ENCODE data around the gene TRIB2. TPM values are rescaled to one million over a fixed set of nuclear protein-coding genes. Genes with fewer than 3 reads are reported as not detected.

The TRIB2 gene
- total and polyA plus RNA-seq, 12 donors: 26.7 to 57.2 (median 36.5) TPM

DNA sequence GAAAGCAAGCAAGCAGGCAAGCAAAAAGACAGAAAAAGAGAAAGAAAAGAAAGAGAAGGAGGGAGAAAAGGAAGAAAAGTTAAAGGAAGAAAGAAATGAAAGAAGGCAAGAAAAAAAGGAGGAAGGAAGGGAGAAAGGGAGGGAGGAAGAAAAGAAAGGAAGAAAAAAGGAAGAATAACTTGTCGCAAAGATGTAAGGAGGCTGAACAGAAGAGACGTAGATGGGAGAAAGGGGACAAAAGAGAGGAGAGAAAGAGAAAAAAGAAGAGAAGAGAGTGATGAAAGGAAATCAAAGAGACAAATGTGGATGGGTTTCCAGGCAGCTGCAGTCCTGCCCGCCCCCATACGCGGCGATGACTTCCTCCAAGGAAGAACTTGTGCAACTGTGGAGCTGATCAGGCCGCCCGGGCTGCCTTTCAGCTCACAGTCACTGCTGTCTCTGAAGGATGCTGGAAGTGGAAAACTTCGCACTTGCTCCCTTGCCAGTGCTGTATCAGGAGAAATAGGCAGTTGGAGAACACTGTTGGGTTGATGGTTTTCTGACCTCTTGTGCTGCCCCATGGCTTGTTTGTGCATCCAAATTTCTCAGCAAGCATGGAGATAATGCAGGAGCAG lies 52.9 kb downstream of the TRIB2 start:
- TF ChIP-seq, protein P1, sequence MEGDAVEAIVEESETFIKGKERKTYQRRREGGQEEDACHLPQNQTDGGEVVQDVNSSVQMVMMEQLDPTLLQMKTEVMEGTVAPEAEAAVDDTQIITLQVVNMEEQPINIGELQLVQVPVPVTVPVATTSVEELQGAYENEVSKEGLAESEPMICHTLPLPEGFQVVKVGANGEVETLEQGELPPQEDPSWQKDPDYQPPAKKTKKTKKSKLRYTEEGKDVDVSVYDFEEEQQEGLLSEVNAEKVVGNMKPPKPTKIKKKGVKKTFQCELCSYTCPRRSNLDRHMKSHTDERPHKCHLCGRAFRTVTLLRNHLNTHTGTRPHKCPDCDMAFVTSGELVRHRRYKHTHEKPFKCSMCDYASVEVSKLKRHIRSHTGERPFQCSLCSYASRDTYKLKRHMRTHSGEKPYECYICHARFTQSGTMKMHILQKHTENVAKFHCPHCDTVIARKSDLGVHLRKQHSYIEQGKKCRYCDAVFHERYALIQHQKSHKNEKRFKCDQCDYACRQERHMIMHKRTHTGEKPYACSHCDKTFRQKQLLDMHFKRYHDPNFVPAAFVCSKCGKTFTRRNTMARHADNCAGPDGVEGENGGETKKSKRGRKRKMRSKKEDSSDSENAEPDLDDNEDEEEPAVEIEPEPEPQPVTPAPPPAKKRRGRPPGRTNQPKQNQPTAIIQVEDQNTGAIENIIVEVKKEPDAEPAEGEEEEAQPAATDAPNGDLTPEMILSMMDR (IDR thresholded peaks at IDR 0.05): no peak
- peak; percentile 73 to 94 (median 84) for ATAC-seq
- H3K4me3 ChIP-seq: no peak overlapping the region
- 42 to 57% methylated on average over 9 of the region's 9 CpGs for WGBS, 2 donors
- peak overlapping the region in 6 of 10 donors; percentile 13 to 55 (median 36) for H3K27ac ChIP-seq
- peaks cover 0 to 5% (median 0%) of the 10 kb centered on the region in 7 donors for H3K27me3 ChIP-seq
- peaks cover 0 to 16% (median 8%) of the 10 kb centered on the region in 9 donors for H3K4me1 ChIP-seq
- peaks cover 0 to 6% (median 0%) of the 10 kb centered on the region in 11 donors for H3K9me3 ChIP-seq
- intact Hi-C loops (cut with DNase I): no loop called here
- no peaks in the 10 kb centered on the region for H3K36me3 ChIP-seq
- DNase-seq: peak; percentile 57 to 65

DNA sequence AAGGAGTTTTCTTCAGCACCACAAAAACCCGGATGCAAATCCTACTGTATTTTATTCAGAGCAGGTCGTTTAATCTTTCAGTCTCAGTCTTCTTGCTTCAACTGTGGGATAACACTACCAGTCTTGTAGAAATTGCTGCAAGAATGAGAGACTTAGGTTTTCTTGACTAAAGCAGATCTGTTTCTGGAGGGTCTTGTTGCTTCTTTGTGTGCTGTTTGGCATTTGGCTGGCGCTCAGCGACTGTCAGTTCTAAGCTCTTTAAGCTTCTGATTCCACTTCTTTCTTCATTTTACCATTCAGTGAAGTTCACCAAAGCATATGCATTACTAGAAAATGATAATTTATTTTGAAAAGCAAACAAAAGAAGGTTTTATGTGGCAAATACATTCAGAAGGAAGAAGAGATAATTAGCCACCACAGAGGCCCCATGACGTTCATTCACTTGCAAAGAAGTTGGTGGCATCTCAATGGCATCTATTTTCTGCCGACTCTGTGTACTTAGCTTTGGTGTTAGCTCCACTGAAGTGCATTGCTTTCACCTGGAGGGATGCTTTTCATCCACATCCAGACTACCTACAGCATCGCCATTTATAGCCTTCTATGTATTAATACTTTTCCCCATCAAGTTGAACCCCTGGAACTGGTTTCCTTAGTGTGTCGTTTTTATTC lies 53.7 kb downstream of the TRIB2 start:
- WGBS, 2 donors: 84 to 88% methylated on average over 8 of the region's 8 CpGs
- ATAC-seq (no peak), DNase-seq (no peak)
- Histone ChIP-seq H3K4me1 (peaks cover 0 to 16% (median 8%) of the 10 kb centered on the region in 9 donors), H3K9me3 (peaks cover 0 to 8% (median 2%) of the 10 kb centered on the region in 11 donors), H3K27ac (no peak overlapping the region), H3K27me3 (peaks cover 0 to 5% (median 0%) of the 10 kb centered on the region in 7 donors), H3K36me3 (no peaks in the 10 kb centered on the region), H3K4me3 (no peak overlapping the region)
- TF ChIP-seq, protein P1 (IDR thresholded peaks at IDR 0.05): no peak
- intact Hi-C loops (cut with DNase I): no loop called here

DNA sequence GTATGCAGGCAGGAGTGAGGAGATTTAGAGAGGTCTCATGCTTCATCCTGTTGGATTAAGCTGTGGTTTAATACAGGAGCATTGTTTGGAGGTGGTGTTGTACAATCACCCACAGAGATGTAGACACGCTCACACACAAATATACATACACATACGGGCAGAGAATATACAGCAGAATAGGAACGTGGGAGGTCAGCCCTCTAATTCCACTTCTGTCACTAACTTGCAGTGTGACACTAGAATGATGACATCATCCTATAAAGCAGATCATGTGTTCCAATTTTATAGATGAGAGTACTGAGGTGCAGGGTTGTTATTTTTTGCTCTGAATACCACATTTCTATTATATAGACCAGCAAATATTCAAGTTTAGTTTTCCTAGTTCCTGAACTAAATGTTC lies 54.4 kb downstream of the TRIB2 start:
- peaks cover 0 to 12% (median 2%) of the 10 kb centered on the region in 11 donors for H3K9me3 ChIP-seq
- WGBS, 2 donors: 94 to 97% methylated on average over 3 of the region's 3 CpGs
- H3K27me3 ChIP-seq: peaks cover 0 to 5% (median 0%) of the 10 kb centered on the region in 7 donors
- DNase-seq (no peak), ATAC-seq (no peak)
- no peaks in the 10 kb centered on the region for H3K36me3 ChIP-seq
- H3K4me3 ChIP-seq: no peak overlapping the region
- peaks cover 0 to 16% (median 8%) of the 10 kb centered on the region in 9 donors for H3K4me1 ChIP-seq
- no peak overlapping the region for H3K27ac ChIP-seq
- intact Hi-C loops (cut with DNase I): no loop called here
- TF ChIP-seq, protein P1 (IDR thresholded peaks at IDR 0.05): no peak

DNA sequence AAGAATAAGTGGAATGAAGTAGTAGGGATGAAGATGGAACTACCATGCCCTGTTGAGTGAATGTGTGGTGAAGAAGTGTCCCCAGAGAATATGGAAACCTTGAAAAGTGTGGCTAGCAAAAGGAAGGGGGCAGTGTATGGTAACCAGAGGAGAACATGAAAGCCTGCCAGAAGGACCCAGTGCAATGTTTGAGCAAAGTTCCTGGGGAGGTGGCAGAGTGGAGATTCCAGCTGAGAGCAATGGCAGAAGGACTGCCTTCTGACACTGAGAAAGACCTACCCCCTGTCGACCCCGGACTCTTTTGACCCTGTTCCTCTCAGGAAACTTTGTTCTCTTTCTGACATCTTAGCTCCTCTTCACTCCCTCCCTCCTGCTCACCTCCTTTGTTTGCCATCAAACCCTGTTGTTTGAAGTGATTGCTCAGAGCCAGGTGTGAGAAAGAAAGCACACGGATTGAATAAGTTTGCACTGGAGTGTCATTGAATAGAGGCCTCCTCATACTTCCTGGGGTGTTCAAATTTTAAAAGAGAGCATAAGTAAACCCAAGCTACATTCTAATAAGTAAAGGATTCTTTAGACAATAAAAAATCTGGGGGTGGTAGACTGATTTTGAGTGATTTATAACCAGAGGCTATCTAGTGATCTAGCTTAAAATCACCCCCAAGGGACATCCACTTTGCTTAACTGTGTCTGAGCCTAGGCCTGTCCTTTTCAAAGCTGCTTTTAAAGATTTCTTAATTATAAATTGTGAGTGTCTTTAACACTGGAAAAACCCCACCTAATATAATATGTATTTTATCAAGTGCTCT lies 57.1 kb downstream of the TRIB2 start:
- Histone ChIP-seq H3K27me3 (peaks cover 0 to 5% (median 0%) of the 10 kb centered on the region in 7 donors), H3K36me3 (no peaks in the 10 kb centered on the region), H3K4me1 (peaks cover 0 to 13% (median 8%) of the 10 kb centered on the region in 9 donors), H3K27ac (no peak overlapping the region), H3K4me3 (no peak overlapping the region), H3K9me3 (peaks cover 0 to 12% (median 2%) of the 10 kb centered on the region in 11 donors)
- WGBS, 2 donors: 72 to 76% methylated on average over 3 of the region's 3 CpGs
- DNase-seq: no peak
- intact Hi-C loops (cut with DNase I): no loop called here
- TF ChIP-seq, protein P1 (IDR thresholded peaks at IDR 0.05): no peak
- peak in 1 of 8 donors; percentile 10 for ATAC-seq
